CD14-positive monocyte (primary cell): ENCODE results near the gene SIPA1L3. TPM values are rescaled to one million over a fixed set of nuclear protein-coding genes. Genes with fewer than 3 reads are reported as not detected.

Experiments used
- DNase-seq, 3 donors: peaks; one replicate each; pipeline ENCODE4 v3.0.0-alpha.2; 2011 to 2022
- H2AFZ ChIP-seq: 2 replicates; pipeline ENCODE4 v1.6.0; 2012; ENCODE audit warnings: mild to moderate bottlenecking, low read depth, low read length, inconsistent platforms; ENCODE audit not compliant: insufficient read depth, poor library complexity, severe bottlenecking
- H3K27ac ChIP-seq, 2 donors: 1 replicate in 1 of 2; 2 replicates in 1 of 2; pipeline ENCODE4 v1.5.1; 2012 to 2013; ENCODE audit warnings: low read length in 2 of 2, control low read depth in 1 of 2, inconsistent platforms in 1 of 2, low read depth in 1 of 2, mild to moderate bottlenecking in 1 of 2
- H3K27me3 ChIP-seq, 2 donors: one replicate each; pipeline versions ENCODE4 v1.6.0 to v1.6.1; 2011 to 2013; ENCODE audit warnings: low read length in 2 of 2; ENCODE audit not compliant: control insufficient read depth in 2 of 2, insufficient read depth in 2 of 2
- H3K36me3 ChIP-seq, 2 donors: replicated peaks in 1 of 2; 1 replicate in 1 of 2; 2 replicates in 1 of 2; pipeline versions ENCODE4 v1.5.1 to v1.6.1; 2012 to 2013; ENCODE audit warnings: low read length in 2 of 2, control low read depth in 1 of 2, inconsistent platforms in 1 of 2, mild to moderate bottlenecking in 1 of 2; ENCODE audit not compliant: insufficient read depth in 2 of 2, control insufficient read depth in 1 of 2
- H3K4me1 ChIP-seq, 2 donors: 1 replicate in 1 of 2; 2 replicates in 1 of 2; pipeline versions ENCODE4 v1.5.1 to v1.6.1; 2012 to 2013; ENCODE audit warnings: low read length in 2 of 2, control low read depth in 1 of 2, inconsistent platforms in 1 of 2, mild to moderate bottlenecking in 1 of 2, moderate library complexity in 1 of 2; ENCODE audit not compliant: insufficient read depth in 2 of 2, control insufficient read depth in 1 of 2
- H3K4me2 ChIP-seq: replicated peaks from 2 replicates; pipeline ENCODE3; 2012; ENCODE audit warnings: low read length, moderate library complexity, mild to moderate bottlenecking; ENCODE audit not compliant: poor library complexity, severe bottlenecking; ENCODE audit errors: extremely low read depth
- H3K4me3 ChIP-seq, 3 experiments: fragments of 200-600 bp in 1 of 3; sonication (generic) in 1 of 3; replicated peaks in 1 of 3; 1 replicate in 2 of 3; 2 replicates in 1 of 3; pipeline ENCODE4 v1.5.1; 2011 to 2013; ENCODE audit warnings: low read length in 3 of 3, mild to moderate bottlenecking in 3 of 3, control low read depth in 2 of 3, low read depth in 2 of 3, inconsistent platforms in 1 of 3, moderate library complexity in 1 of 3
- H3K79me2 ChIP-seq: 2 replicates; pipeline ENCODE4 v1.6.0; 2012; ENCODE audit warnings: mild to moderate bottlenecking, control low read depth, inconsistent platforms, low read length, moderate library complexity; ENCODE audit not compliant: insufficient read depth
- H3K9ac ChIP-seq: 2 replicates; pipeline ENCODE4 v1.6.0; 2017; ENCODE audit warnings: low read length, mild to moderate bottlenecking; ENCODE audit not compliant: insufficient read depth, poor library complexity, severe bottlenecking
- H3K9me3 ChIP-seq, 2 donors: replicated peaks in 1 of 2; 1 replicate in 1 of 2; 2 replicates in 1 of 2; pipeline versions ENCODE4 v1.5.1 to v1.6.1; 2012 to 2013; ENCODE audit warnings: low read length in 2 of 2, control low read depth in 1 of 2; ENCODE audit not compliant: control insufficient read depth in 1 of 2, insufficient read depth in 1 of 2
- H4K20me1 ChIP-seq: 2 replicates; pipeline ENCODE4 v1.6.0; 2012; ENCODE audit warnings: mild to moderate bottlenecking, low read length, control low read depth, moderate library complexity; ENCODE audit not compliant: insufficient read depth
- H3K27ac Mint-ChIP-seq, 7 donors: one replicate each; pipeline ENCODE4 v1.8.0; 2020; ENCODE audit warnings: mild to moderate bottlenecking in 7 of 7, mixed read lengths in 7 of 7, moderate library complexity in 6 of 7, inconsistent platforms in 2 of 7
- H3K27me3 Mint-ChIP-seq, 3 donors: one replicate each; pipeline ENCODE4 v1.8.0; 2021 to 2022; ENCODE audit warnings: low read depth in 3 of 3, mild to moderate bottlenecking in 3 of 3, mixed read lengths in 3 of 3, moderate library complexity in 3 of 3, inconsistent platforms in 1 of 3
- H3K36me3 Mint-ChIP-seq, 2 donors: one replicate each; pipeline ENCODE4 v1.8.0; 2020; ENCODE audit warnings: mixed read lengths in 2 of 2, inconsistent platforms in 1 of 2, mild to moderate bottlenecking in 1 of 2
- H3K4me1 Mint-ChIP-seq: one replicate; pipeline ENCODE4 v1.8.0; 2020; ENCODE audit warnings: mild to moderate bottlenecking, mixed read lengths
- H3K4me3 Mint-ChIP-seq, 2 donors: one replicate each; pipeline ENCODE4 v1.8.0; 2020; ENCODE audit warnings: mild to moderate bottlenecking in 2 of 2, mixed read lengths in 2 of 2, moderate library complexity in 1 of 2
- H3K9me3 Mint-ChIP-seq, 7 donors: one replicate each; pipeline ENCODE4 v1.8.0; 2020 to 2022; ENCODE audit warnings: mixed read lengths in 7 of 7, mild to moderate bottlenecking in 6 of 7, moderate library complexity in 6 of 7, inconsistent platforms in 2 of 7
- WGBS: methylation state at CpG from one replicate; pipeline ENCODE4 v1.1.5; 2013; ENCODE audit warnings: missing lambda C conversion rate; ENCODE audit not compliant: insufficient coverage; 5-methylcytosine and 5-hydroxymethylcytosine counted together
- intact Hi-C, 2 donors: fragments of 100-400 bp; cut with micrococcal nuclease; formaldehyde crosslinking; loops; one replicate each; pipeline versions ENCODE4 v1.15.0 to v1.15.1; 2023
- polyA plus RNA-seq, 3 donors: library from polyadenylated mRNA; depleted of rRNA in 1 of 3; unstranded in 2 of 3; stranded (reverse) in 1 of 3; fragments of 300-500 nt in 2 of 3; fragments of >200 nt in 1 of 3; fragmentation: Illumina TruSeq in 2 of 3; gene quantifications; 1 replicate in 2 of 3; 2 replicates in 1 of 3; pipeline ENCODE4 v1.2.3, GENCODE V29; 2012 to 2021
- TF ChIP-seq, protein P1 (sequence below): fragments of 200-600 bp; IDR thresholded peaks from one replicate; pipeline ENCODE4 v1.8.0; 2022; ENCODE audit warnings: antibody characterized with exemption, mild to moderate bottlenecking

SIPA1L3 gene
- polyA plus RNA-seq, 3 donors, result 0.55 to 4.5 (median 0.99) TPM

DNA sequence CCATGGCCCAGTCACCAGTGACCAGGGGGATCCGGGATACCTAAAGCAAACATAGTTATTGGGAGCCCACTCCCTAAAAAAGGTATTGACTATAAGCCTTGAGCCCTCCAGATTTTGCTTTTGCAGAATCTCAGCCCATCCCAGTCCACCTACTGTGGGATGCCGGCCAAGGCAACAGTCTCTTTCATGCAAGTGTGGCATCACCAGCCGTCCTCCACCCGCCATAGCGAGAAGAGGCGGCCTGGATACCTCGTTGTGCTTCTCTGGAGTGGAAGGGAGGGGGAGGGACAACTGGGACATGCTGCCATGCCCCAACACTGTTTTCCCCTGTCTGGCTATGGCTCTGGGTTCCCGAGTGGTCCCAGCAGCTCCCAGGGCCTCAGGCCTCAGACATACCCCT, 193.6 kb downstream of the SIPA1L3 start:
- H3K9me3 Mint-ChIP-seq, result peaks cover 5 to 14% (median 8%) of the 10 kb centered on the region in 7 donors
- no peaks in the 10 kb centered on the region for H4K20me1 ChIP-seq
- no peak overlapping the region for H3K4me2 ChIP-seq
- no peak overlapping the region for H3K27ac ChIP-seq
- H3K36me3 ChIP-seq, result peaks cover 20 to 56% of the 10 kb centered on the region in 2 donors
- H3K27me3 Mint-ChIP-seq, result peaks cover 0 to under 1% (median 0%) of the 10 kb centered on the region in 3 donors
- H3K9ac ChIP-seq, result no peak overlapping the region
- H3K36me3 Mint-ChIP-seq, result peaks cover 39 to 53% of the 10 kb centered on the region in 2 donors
- no peak overlapping the region for H3K27ac Mint-ChIP-seq
- TF ChIP-seq, protein P1, sequence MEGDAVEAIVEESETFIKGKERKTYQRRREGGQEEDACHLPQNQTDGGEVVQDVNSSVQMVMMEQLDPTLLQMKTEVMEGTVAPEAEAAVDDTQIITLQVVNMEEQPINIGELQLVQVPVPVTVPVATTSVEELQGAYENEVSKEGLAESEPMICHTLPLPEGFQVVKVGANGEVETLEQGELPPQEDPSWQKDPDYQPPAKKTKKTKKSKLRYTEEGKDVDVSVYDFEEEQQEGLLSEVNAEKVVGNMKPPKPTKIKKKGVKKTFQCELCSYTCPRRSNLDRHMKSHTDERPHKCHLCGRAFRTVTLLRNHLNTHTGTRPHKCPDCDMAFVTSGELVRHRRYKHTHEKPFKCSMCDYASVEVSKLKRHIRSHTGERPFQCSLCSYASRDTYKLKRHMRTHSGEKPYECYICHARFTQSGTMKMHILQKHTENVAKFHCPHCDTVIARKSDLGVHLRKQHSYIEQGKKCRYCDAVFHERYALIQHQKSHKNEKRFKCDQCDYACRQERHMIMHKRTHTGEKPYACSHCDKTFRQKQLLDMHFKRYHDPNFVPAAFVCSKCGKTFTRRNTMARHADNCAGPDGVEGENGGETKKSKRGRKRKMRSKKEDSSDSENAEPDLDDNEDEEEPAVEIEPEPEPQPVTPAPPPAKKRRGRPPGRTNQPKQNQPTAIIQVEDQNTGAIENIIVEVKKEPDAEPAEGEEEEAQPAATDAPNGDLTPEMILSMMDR, result no peak
- H3K4me1 Mint-ChIP-seq, result peaks cover under 1% of the 10 kb centered on the region
- no peak overlapping the region for H3K4me3 Mint-ChIP-seq
- peaks cover 8 to 11% of the 10 kb centered on the region in 2 donors for H3K9me3 ChIP-seq
- H3K27me3 ChIP-seq, result no peaks in the 10 kb centered on the region
- DNase-seq, result no peak
- no peak overlapping the region for H3K4me3 ChIP-seq
- H2AFZ ChIP-seq, result no peak overlapping the region
- no peaks in the 10 kb centered on the region for H3K79me2 ChIP-seq
- H3K4me1 ChIP-seq, result no peaks in the 10 kb centered on the region
- intact Hi-C loops, result no loop called here
- 100% methylated on average over 1 of the region's 8 CpGs for WGBS

DNA sequence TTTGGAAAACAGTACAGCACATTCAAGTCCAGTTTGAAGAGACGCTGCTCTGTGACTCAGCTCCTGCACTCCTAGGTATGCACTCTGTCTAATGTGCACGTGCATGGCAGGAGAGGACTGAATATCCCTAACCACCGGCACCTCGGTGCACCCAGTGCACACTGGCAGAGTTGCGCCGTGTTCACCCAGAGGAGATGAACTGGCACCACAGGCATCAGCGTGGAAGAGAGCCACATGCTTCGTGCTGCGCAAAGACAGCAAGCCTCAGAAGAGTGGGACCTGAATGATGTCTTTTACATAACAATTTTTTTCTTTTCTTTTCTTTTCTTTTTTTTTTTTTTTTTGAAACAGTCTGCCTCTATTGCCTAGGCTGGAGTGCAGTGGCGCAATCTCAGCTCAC, 194.7 kb downstream of the SIPA1L3 start:
- H3K79me2 ChIP-seq, result no peaks in the 10 kb centered on the region
- H2AFZ ChIP-seq, result no peak overlapping the region
- no peak overlapping the region for H3K4me2 ChIP-seq
- no peaks in the 10 kb centered on the region for H3K4me1 ChIP-seq
- Mint-ChIP-seq H3K27me3 (no peaks in the 10 kb centered on the region), H3K9me3 (peaks cover 5 to 14% (median 8%) of the 10 kb centered on the region in 7 donors), H3K4me1 (no peaks in the 10 kb centered on the region), H3K27ac (no peak overlapping the region), H3K36me3 (peaks cover 48 to 60% of the 10 kb centered on the region in 2 donors), H3K4me3 (no peak overlapping the region)
- H4K20me1 ChIP-seq, result no peaks in the 10 kb centered on the region
- no peak overlapping the region for H3K27ac ChIP-seq
- H3K27me3 ChIP-seq, result no peaks in the 10 kb centered on the region
- intact Hi-C loops, result no loop called here
- H3K9ac ChIP-seq, result no peak overlapping the region
- H3K4me3 ChIP-seq, result no peak overlapping the region
- no peak for DNase-seq
- peaks cover 8 to 11% of the 10 kb centered on the region in 2 donors for H3K9me3 ChIP-seq
- TF ChIP-seq, protein P1, result no peak
- H3K36me3 ChIP-seq, result peaks cover 26 to 66% of the 10 kb centered on the region in 2 donors
- 100% methylated on average over 6 of the region's 10 CpGs for WGBS
